C4-2B (cell line): ENCODE results near the gene TTC38.

Experiments used
- ZFX ChIP-seq: fragments of 450-650 bp; IDR thresholded peaks from 2 replicates; pipeline ENCODE4 v1.6.1; 2017
- TF ChIP-seq, protein P1 (sequence below): fragments of 450-650 bp; conservative IDR thresholded peaks from 2 replicates; pipeline ENCODE4 v1.5.1; 2017; ENCODE audit warnings: mild to moderate bottlenecking

DNA sequence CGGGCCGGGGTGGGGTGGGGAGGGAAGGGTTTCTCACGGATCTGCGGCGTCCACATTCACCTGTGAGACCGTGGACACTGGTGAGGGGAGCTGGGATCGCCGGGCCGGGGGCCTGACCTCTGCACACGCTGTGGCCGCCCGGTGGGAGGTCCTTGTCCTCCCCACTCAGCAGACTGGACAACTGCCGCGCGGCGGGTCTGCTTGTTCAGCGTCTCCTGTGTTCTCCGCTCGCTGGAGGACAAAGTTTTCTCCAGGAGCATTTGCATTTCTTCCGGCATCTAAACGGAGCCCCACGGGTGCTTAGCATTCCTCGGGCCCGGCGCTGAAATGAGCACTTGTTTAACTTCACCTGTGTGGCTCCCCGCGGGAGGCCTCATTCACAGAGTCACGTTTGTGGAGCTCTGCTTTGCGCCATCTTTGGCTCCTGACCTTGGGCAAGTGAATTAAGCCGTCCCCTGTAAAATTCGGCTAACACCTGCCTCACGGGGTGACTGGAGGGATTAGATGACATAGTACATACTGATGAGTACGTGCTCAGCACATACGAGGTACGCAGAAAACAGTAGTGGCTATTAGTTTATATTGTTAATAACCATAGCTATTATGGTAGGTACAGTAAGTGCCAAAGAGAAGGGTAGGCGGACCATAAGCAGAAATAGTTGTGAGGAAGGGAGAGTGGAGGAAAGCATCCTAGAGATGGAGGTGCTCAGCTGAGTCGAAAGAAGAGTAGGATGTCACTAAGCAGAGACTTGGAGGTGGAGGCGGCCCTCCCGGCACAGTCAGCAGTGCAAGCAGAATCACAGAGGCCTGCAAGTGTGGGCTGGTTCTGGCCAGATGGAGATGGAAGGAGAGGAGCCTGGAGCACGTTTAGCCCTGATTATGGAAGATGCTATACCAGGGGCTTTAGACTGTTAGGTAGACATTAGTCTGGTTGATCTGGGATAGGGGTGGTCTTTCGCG lies 68.6 kb downstream of the TTC38 start:
- TF ChIP-seq, protein P1, sequence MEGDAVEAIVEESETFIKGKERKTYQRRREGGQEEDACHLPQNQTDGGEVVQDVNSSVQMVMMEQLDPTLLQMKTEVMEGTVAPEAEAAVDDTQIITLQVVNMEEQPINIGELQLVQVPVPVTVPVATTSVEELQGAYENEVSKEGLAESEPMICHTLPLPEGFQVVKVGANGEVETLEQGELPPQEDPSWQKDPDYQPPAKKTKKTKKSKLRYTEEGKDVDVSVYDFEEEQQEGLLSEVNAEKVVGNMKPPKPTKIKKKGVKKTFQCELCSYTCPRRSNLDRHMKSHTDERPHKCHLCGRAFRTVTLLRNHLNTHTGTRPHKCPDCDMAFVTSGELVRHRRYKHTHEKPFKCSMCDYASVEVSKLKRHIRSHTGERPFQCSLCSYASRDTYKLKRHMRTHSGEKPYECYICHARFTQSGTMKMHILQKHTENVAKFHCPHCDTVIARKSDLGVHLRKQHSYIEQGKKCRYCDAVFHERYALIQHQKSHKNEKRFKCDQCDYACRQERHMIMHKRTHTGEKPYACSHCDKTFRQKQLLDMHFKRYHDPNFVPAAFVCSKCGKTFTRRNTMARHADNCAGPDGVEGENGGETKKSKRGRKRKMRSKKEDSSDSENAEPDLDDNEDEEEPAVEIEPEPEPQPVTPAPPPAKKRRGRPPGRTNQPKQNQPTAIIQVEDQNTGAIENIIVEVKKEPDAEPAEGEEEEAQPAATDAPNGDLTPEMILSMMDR: no peak
- TF ChIP-seq ZFX: no peak
